Endothelial cell of umbilical vein (primary cell): ENCODE data around the gene TUT7. TPM values are rescaled to one million over a fixed set of nuclear protein-coding genes. Genes with fewer than 3 reads are reported as not detected.
"Not testable (repeated sequence)": the region's sequence is repeated elsewhere in the genome, so short reads cannot be mapped to it uniquely, and the experiment has no call there.

Experiments used
- BruUV-seq: library from RNA; stranded (reverse); fragments of 400-500 nt; replicated peaks from 2 replicates; lab custom pipeline; 2021; lab: Mats Ljungman, UMichigan
- CTCF ChIA-PET: fragments of 300-600, 350-600 bp; sonication (Branson Sonifier 250); formaldehyde crosslinking; loops from one replicate; lab custom pipeline; 2021; ENCODE audit warnings: antibody characterized with exemption, inconsistent platforms; lab: Charles Lee
- POLR2A ChIA-PET: fragments of 300-600, 350-600 bp; sonication (Branson Sonifier 250); formaldehyde crosslinking; loops from one replicate; lab custom pipeline; 2021; ENCODE audit warnings: antibody characterized with exemption, inconsistent platforms; lab: Charles Lee
- DNase-seq: peaks from one replicate; pipeline ENCODE4 v3.0.0-alpha.2; 2011; ENCODE audit warnings: low read depth, low spot score
- FAIRE-seq: peaks from 2 replicates; lab custom pipeline; 2011; peaks lifted over from hg19 to GRCh38; lab: Jason Lieb, UNC
- H2AFZ ChIP-seq: 2 replicates; pipeline ENCODE4 v1.6.0; 2012; ENCODE audit warnings: low read depth, low read length, control low read depth, inconsistent platforms
- H3K27ac ChIP-seq: 2 replicates; pipeline ENCODE4 v1.5.1; 2011; ENCODE audit warnings: low read depth, mild to moderate bottlenecking, control low read depth, low read length, moderate library complexity; ENCODE audit not compliant: insufficient read depth
- H3K27me3 ChIP-seq, 2 experiments: 2 replicates each; pipeline versions ENCODE4 v1.6.0 to v1.6.1; 2011; ENCODE audit warnings: low read length in 2 of 2, mixed read lengths in 1 of 2; ENCODE audit not compliant: control insufficient read depth in 2 of 2, insufficient read depth in 2 of 2
- H3K36me3 ChIP-seq, 2 experiments: 2 replicates in 1 of 2; 3 replicates in 1 of 2; pipeline ENCODE4 v1.5.1; 2011; ENCODE audit warnings: low read length in 2 of 2, mild to moderate bottlenecking in 1 of 2, moderate library complexity in 1 of 2; ENCODE audit not compliant: control insufficient read depth in 2 of 2, insufficient read depth in 2 of 2; ENCODE audit errors: extremely low read depth in 1 of 2
- H3K4me1 ChIP-seq: 3 replicates; pipeline ENCODE4 v1.5.1; 2011; ENCODE audit warnings: mild to moderate bottlenecking, low read length; ENCODE audit not compliant: control insufficient read depth, insufficient read depth; ENCODE audit errors: extremely low read depth
- H3K4me2 ChIP-seq: 2 replicates; pipeline ENCODE4 v1.6.1; 2011; ENCODE audit warnings: low read length, control low read depth, mixed read lengths; ENCODE audit not compliant: insufficient read depth
- H3K4me3 ChIP-seq, 3 experiments: fragments of 200-600 bp in 1 of 3; sonication (generic), shearing (Covaris generic) in 1 of 3; replicated peaks in 1 of 3; 2 replicates each; pipeline ENCODE4 v1.5.1; 2011 to 2016; ENCODE audit warnings: control low read depth in 3 of 3, low read length in 3 of 3, mild to moderate bottlenecking in 2 of 3, inconsistent platforms in 1 of 3, low read depth in 1 of 3, moderate library complexity in 1 of 3; ENCODE audit not compliant: insufficient read depth in 1 of 3
- H3K79me2 ChIP-seq: 2 replicates; pipeline ENCODE4 v1.6.0; 2012; ENCODE audit warnings: low read length, inconsistent platforms; ENCODE audit not compliant: control insufficient read depth, insufficient read depth
- H3K9ac ChIP-seq: replicated peaks from 2 replicates; pipeline ENCODE3; 2011; ENCODE audit warnings: low read length, control low read depth; ENCODE audit not compliant: insufficient read depth; ENCODE audit errors: extremely low read depth
- H3K9me1 ChIP-seq: replicated peaks from 3 replicates; pipeline ENCODE4 v1.6.0; 2011; ENCODE audit warnings: mild to moderate bottlenecking, low read length; ENCODE audit not compliant: control insufficient read depth, insufficient read depth; ENCODE audit errors: extremely low read depth
- H3K9me3 ChIP-seq: replicated peaks from 2 replicates; pipeline ENCODE4 v1.5.1; 2012; ENCODE audit warnings: low read length, inconsistent platforms; ENCODE audit not compliant: control insufficient read depth, insufficient read depth
- H4K20me1 ChIP-seq: replicated peaks from 2 replicates; pipeline ENCODE3; 2011; ENCODE audit warnings: mild to moderate bottlenecking, low read length; ENCODE audit not compliant: control insufficient read depth, insufficient read depth; ENCODE audit errors: extremely low read depth
- EZH2 ChIP-seq: IDR thresholded peaks from 2 replicates; pipeline ENCODE4 v1.6.1; 2012; ENCODE audit warnings: borderline replicate concordance, low read depth, mild to moderate bottlenecking, moderate library complexity, low read length, inconsistent platforms; ENCODE audit not compliant: severe bottlenecking
- FOS ChIP-seq: IDR thresholded peaks from 2 replicates; pipeline ENCODE4 v1.6.1; 2011; ENCODE audit warnings: mild to moderate bottlenecking, low read length, moderate library complexity, borderline replicate concordance; ENCODE audit not compliant: insufficient read depth
- GATA2 ChIP-seq: IDR thresholded peaks from 2 replicates; pipeline ENCODE4 v1.7.0; 2011; ENCODE audit warnings: low read depth, mild to moderate bottlenecking, moderate library complexity, mixed read lengths, low read length; ENCODE audit not compliant: insufficient read length, insufficient read depth
- JUN ChIP-seq: IDR thresholded peaks from 2 replicates; pipeline ENCODE4 v1.6.1; 2011; ENCODE audit warnings: borderline replicate concordance, low read depth; ENCODE audit not compliant: insufficient read length, insufficient read depth
- MYC ChIP-seq: IDR thresholded peaks from one replicate; pipeline ENCODE4 v1.6.1; 2011; ENCODE audit warnings: mild to moderate bottlenecking, low read depth, low read length
- POLR2A ChIP-seq: IDR thresholded peaks from 2 replicates; pipeline ENCODE4 v1.6.1; 2012; ENCODE audit warnings: low read depth, mild to moderate bottlenecking, control low read depth, low read length
- POLR2AphosphoS5 ChIP-seq: IDR thresholded peaks from 2 replicates; pipeline ENCODE4 v1.6.1; 2012; ENCODE audit warnings: low read depth, mild to moderate bottlenecking, control low read depth, low read length, moderate library complexity; ENCODE audit not compliant: insufficient read depth
- dilution Hi-C: fragments of 300-500 bp; cut with MboI; formaldehyde crosslinking; loops from one replicate; pipeline ENCODE4 v1.15.0; 2019; ENCODE audit warnings: low sequenced_read_pairs; ENCODE audit not compliant: extremely low pct_ligation_motif_present
- intact Hi-C: fragments of 100-400 bp; cut with micrococcal nuclease; formaldehyde crosslinking; loops from one replicate; pipeline ENCODE4 v1.10.0; 2022
- polyA plus RNA-seq, 4 experiments: library from polyadenylated mRNA; depleted of rRNA in 3 of 4; stranded (reverse) in 3 of 4; unstranded in 1 of 4; fragments of >200 nt; gene quantifications; 2 replicates each; pipeline versions ENCODE4 v1.2.1 to v1.2.3, GENCODE V29; 2011 to 2012; ENCODE audit warnings: missing spikeins in 1 of 4
- total RNA-seq: library from RNA; stranded (reverse); gene quantifications from 2 replicates; pipeline ENCODE4 v1.2.3, GENCODE V29; 2021
- TF ChIP-seq, protein P1 (sequence below): IDR thresholded peaks from 2 replicates; pipeline ENCODE4 v1.6.1; 2011; ENCODE audit not compliant: insufficient read depth, insufficient read length
- TF ChIP-seq, protein P2 (sequence below), 2 donors: IDR thresholded peaks; 1 replicate in 1 of 2; 2 replicates in 1 of 2; pipeline ENCODE4 v1.5.1; 2011; ENCODE audit warnings: low read length in 2 of 2, mild to moderate bottlenecking in 2 of 2, moderate library complexity in 2 of 2, control low read depth in 1 of 2, inconsistent platforms in 1 of 2, low read depth in 1 of 2; ENCODE audit not compliant: insufficient read depth in 1 of 2; ENCODE audit errors: extremely low read depth in 1 of 2

Gene TUT7
- total and polyA plus RNA-seq, 2 donors (not counting 3 experiments of a cell fraction or from before 2014, with no cell fraction given) = 5.1 to 19.0 TPM

DNA sequence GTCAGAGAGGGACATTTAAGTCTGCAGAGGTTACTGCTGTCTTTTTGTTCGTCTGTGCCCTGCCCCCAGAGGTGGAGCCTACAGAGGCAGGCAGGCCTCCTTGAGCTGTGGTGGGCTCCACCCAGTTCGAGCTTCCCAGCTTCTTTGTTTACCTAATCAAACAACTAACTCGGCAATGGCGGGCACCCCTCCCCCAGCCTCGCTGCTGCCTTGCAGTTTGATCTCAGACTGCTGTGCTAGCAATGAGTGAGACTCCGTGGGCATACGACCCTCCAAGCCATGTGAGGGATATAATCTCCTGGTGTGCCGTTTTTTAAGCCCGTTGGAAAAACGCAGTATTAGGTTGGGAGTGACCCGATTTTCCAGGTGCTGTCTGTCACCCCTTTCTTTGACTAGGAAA is 28.8 kb upstream of the TUT7 start:
- CTCF ChIA-PET, H3K4me3 ChIP-seq, DNase-seq, BruUV-seq, FAIRE-seq, H3K9me3 ChIP-seq, intact Hi-C loops, H4K20me1 ChIP-seq, H3K4me1 ChIP-seq, H3K9ac ChIP-seq, H3K79me2 ChIP-seq, H3K4me2 ChIP-seq, H3K27me3 ChIP-seq, dilution Hi-C loops, H3K9me1 ChIP-seq, H3K36me3 ChIP-seq, POLR2A ChIA-PET, H2AFZ ChIP-seq, H3K27ac ChIP-seq: not testable (repeated sequence)

DNA sequence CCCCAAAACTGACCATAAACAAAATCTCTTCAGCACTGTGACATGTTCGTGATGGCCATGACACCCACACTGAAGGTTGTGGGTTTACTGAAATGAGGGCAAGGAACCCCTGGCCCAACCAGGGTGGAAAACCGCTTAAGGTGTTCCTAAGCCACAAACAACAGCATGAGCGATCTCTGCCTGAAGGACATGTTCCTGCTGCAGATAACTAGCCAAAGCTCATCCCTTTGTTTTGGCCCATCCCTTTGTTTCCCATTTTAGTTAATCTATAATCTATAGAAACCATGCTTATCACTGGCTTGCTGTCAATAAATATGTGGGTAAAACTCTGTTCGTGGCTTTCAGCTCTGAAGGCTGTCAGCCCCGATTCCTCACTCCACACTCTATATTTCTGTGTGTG is 21.8 kb upstream of the TUT7 start:
- no peaks in the 10 kb centered on the region for H3K9me3 ChIP-seq
- TF ChIP-seq FOS (no peak), EZH2 (no peak), POLR2A (no peak), POLR2AphosphoS5 (no peak), JUN (no peak), GATA2 (no peak), MYC (no peak)
- TF ChIP-seq, protein P1, sequence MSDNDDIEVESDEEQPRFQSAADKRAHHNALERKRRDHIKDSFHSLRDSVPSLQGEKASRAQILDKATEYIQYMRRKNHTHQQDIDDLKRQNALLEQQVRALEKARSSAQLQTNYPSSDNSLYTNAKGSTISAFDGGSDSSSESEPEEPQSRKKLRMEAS = no peak
- TF ChIP-seq, protein P2, sequence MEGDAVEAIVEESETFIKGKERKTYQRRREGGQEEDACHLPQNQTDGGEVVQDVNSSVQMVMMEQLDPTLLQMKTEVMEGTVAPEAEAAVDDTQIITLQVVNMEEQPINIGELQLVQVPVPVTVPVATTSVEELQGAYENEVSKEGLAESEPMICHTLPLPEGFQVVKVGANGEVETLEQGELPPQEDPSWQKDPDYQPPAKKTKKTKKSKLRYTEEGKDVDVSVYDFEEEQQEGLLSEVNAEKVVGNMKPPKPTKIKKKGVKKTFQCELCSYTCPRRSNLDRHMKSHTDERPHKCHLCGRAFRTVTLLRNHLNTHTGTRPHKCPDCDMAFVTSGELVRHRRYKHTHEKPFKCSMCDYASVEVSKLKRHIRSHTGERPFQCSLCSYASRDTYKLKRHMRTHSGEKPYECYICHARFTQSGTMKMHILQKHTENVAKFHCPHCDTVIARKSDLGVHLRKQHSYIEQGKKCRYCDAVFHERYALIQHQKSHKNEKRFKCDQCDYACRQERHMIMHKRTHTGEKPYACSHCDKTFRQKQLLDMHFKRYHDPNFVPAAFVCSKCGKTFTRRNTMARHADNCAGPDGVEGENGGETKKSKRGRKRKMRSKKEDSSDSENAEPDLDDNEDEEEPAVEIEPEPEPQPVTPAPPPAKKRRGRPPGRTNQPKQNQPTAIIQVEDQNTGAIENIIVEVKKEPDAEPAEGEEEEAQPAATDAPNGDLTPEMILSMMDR (IDR thresholded peaks at IDR 0.05; ENCODE audit: extremely low read depth in 1 of 2, insufficient read depth in 1 of 2, low read depth in 1 of 2, low read length in 2 of 2) = no peak
- no peaks in the 10 kb centered on the region for H3K9me1 ChIP-seq
- no peak for DNase-seq
- no peak overlapping the region for H2AFZ ChIP-seq
- H3K27ac ChIP-seq = no peak overlapping the region
- FAIRE-seq = no peak
- ChIA-PET POLR2A (no interaction called here), CTCF (no interaction called here)
- H3K4me2 ChIP-seq = no peak overlapping the region
- no peaks in the 10 kb centered on the region for H3K79me2 ChIP-seq
- intact Hi-C loops = no loop called here
- no peaks in the 10 kb centered on the region for H3K4me1 ChIP-seq
- no TSS peak for BruUV-seq
- dilution Hi-C loops = no loop called here
- H4K20me1 ChIP-seq = no peaks in the 10 kb centered on the region
- no peaks in the 10 kb centered on the region for H3K27me3 ChIP-seq
- H3K9ac ChIP-seq = no peak overlapping the region
- H3K36me3 ChIP-seq = no peaks in the 10 kb centered on the region
- no peak overlapping the region for H3K4me3 ChIP-seq
